Neural progenitor cell (in vitro differentiated cells): ENCODE data around the gene FTCD. TPM values are rescaled to one million over a fixed set of nuclear protein-coding genes. Genes with fewer than 3 reads are reported as not detected.

ENCODE experiments used
- DNase-seq: peaks from one replicate; pipeline ENCODE4 v3.0.0-alpha.2; 2016; ENCODE audit warnings: low spot score
- H2AFZ ChIP-seq: fragments of 200-600 bp; sonication (generic); replicated peaks from 2 replicates; pipeline ENCODE4 v1.6.1; 2016; ENCODE audit warnings: antibody characterized with exemption
- H3F3A ChIP-seq: fragments of 200-600 bp; sonication (generic); 2 replicates; pipeline ENCODE4 v1.6.1; 2016; ENCODE audit warnings: antibody characterized with exemption, low read depth
- H3K27ac ChIP-seq: fragments of 200-600 bp; sonication (generic); 2 replicates; pipeline ENCODE4 v1.5.1; 2016; ENCODE audit warnings: mild to moderate bottlenecking
- H3K27me3 ChIP-seq: fragments of 200-600 bp; sonication (generic); 2 replicates; pipeline ENCODE4 v1.6.1; 2016; ENCODE audit warnings: mild to moderate bottlenecking, moderate library complexity
- H3K36me3 ChIP-seq: fragments of 200-600 bp; sonication (generic); 2 replicates; pipeline ENCODE4 v1.5.1; 2016
- H3K4me1 ChIP-seq: fragments of 200-600 bp; sonication (generic); 2 replicates; pipeline ENCODE4 v1.6.1; 2016; ENCODE audit warnings: mixed run types
- H3K4me2 ChIP-seq: fragments of 200-600 bp; sonication (generic); 2 replicates; pipeline ENCODE4 v1.6.1; 2016
- H3K4me3 ChIP-seq: fragments of 200-600 bp; sonication (generic); 2 replicates; pipeline ENCODE4 v1.5.1; 2016
- H3K79me2 ChIP-seq: fragments of 200-600 bp; sonication (generic); 2 replicates; pipeline ENCODE4 v1.6.1; 2016; ENCODE audit warnings: low read depth
- H3K9ac ChIP-seq: fragments of 200-600 bp; sonication (generic); 2 replicates; pipeline ENCODE4 v1.6.1; 2016
- H3K9me3 ChIP-seq: fragments of 200-600 bp; sonication (generic); 2 replicates; pipeline ENCODE4 v1.5.1; 2016; ENCODE audit warnings: low read depth
- H4K20me1 ChIP-seq: fragments of 200-600 bp; sonication (generic); 2 replicates; pipeline ENCODE4 v1.6.1; 2016; ENCODE audit warnings: low read depth
- H3K27ac Mint-ChIP-seq: 3 replicates; pipeline ENCODE4 v1.8.0; 2021; ENCODE audit warnings: mixed read lengths
- H3K27me3 Mint-ChIP-seq: 2 replicates; pipeline ENCODE4 v1.8.0; 2022; ENCODE audit warnings: low read depth, mild to moderate bottlenecking, inconsistent platforms, moderate library complexity, mixed read lengths; ENCODE audit not compliant: insufficient read depth
- H3K36me3 Mint-ChIP-seq: 3 replicates; pipeline ENCODE4 v1.8.0; 2021; ENCODE audit warnings: mixed read lengths
- H3K4me1 Mint-ChIP-seq: 3 replicates; pipeline ENCODE4 v1.8.0; 2021; ENCODE audit warnings: mixed read lengths
- H3K4me3 Mint-ChIP-seq: 3 replicates; pipeline ENCODE4 v1.8.0; 2021; ENCODE audit warnings: mild to moderate bottlenecking, moderate library complexity, mixed read lengths
- H3K9me3 Mint-ChIP-seq: 3 replicates; pipeline ENCODE4 v1.8.0; 2020; ENCODE audit warnings: mixed read lengths
- CTCF ChIP-seq: fragments of 200-600 bp; sonication (generic); IDR thresholded peaks from 2 replicates; pipeline ENCODE4 v1.5.1; 2017; ENCODE audit warnings: antibody characterized with exemption, mild to moderate bottlenecking
- EZH2 ChIP-seq: fragments of 200-600 bp; sonication (generic); IDR thresholded peaks from 2 replicates; pipeline ENCODE4 v1.6.1; 2017; ENCODE audit warnings: antibody characterized with exemption, mild to moderate bottlenecking, moderate library complexity
- EZH2phosphoT487 ChIP-seq: fragments of 200-600 bp; sonication (generic); IDR thresholded peaks from 2 replicates; pipeline ENCODE4 v1.6.1; 2017; ENCODE audit warnings: antibody characterized with exemption
- total RNA-seq: library from RNA; depleted of rRNA; stranded (reverse); fragments of >200 nt; gene quantifications from 2 replicates; pipeline ENCODE4 v1.2.3, GENCODE V29; 2015; ENCODE audit warnings: low replicate concordance

FTCD gene
- total RNA-seq, 1 donor from 2014 or later = not detected

GRCh38 chr21:46089285-46089684 is 66.1 kb downstream of the FTCD start:
- H3K27me3 Mint-ChIP-seq = peaks cover 16% of the 10 kb centered on the region
- no peak overlapping the region for H2AFZ ChIP-seq
- H3K9me3 ChIP-seq = no peaks in the 10 kb centered on the region
- peaks cover 6% of the 10 kb centered on the region for H3K36me3 Mint-ChIP-seq
- no peak overlapping the region for H3K4me3 Mint-ChIP-seq
- no peaks in the 10 kb centered on the region for H3K4me1 Mint-ChIP-seq
- H3F3A ChIP-seq = no peaks in the 10 kb centered on the region
- H3K4me1 ChIP-seq = no peaks in the 10 kb centered on the region
- no peak overlapping the region for H3K4me3 ChIP-seq
- no peak overlapping the region for H3K9ac ChIP-seq
- no peaks in the 10 kb centered on the region for H3K79me2 ChIP-seq
- no peak overlapping the region for H3K27ac Mint-ChIP-seq
- no peak for TF ChIP-seq EZH2phosphoT487
- no peak for TF ChIP-seq CTCF
- TF ChIP-seq EZH2 = no peak
- DNase-seq = no peak
- no peaks in the 10 kb centered on the region for H3K27me3 ChIP-seq
- H3K36me3 ChIP-seq = no peaks in the 10 kb centered on the region
- no peaks in the 10 kb centered on the region for H4K20me1 ChIP-seq
- peaks cover 40% of the 10 kb centered on the region for H3K9me3 Mint-ChIP-seq
- H3K27ac ChIP-seq = no peak overlapping the region
- no peak overlapping the region for H3K4me2 ChIP-seq

GRCh38 chr21:46088189-46088588 is 67.2 kb downstream of the FTCD start:
- no peaks in the 10 kb centered on the region for H3F3A ChIP-seq
- no peak overlapping the region for H2AFZ ChIP-seq
- H3K4me3 Mint-ChIP-seq = no peak overlapping the region
- H3K4me2 ChIP-seq = no peak overlapping the region
- H3K27ac Mint-ChIP-seq = no peak overlapping the region
- no peak for TF ChIP-seq CTCF
- no peak for TF ChIP-seq EZH2
- TF ChIP-seq EZH2phosphoT487 = no peak
- H3K27me3 ChIP-seq = no peaks in the 10 kb centered on the region
- no peak overlapping the region for H3K27ac ChIP-seq
- H3K36me3 ChIP-seq = no peaks in the 10 kb centered on the region
- H3K9ac ChIP-seq = no peak overlapping the region
- peaks cover 6% of the 10 kb centered on the region for H3K36me3 Mint-ChIP-seq
- no peak overlapping the region for H3K4me3 ChIP-seq
- H3K9me3 ChIP-seq = no peaks in the 10 kb centered on the region
- H4K20me1 ChIP-seq = no peaks in the 10 kb centered on the region
- no peak for DNase-seq
- H3K4me1 Mint-ChIP-seq = peaks cover 4% of the 10 kb centered on the region
- H3K27me3 Mint-ChIP-seq = peaks cover 16% of the 10 kb centered on the region
- H3K4me1 ChIP-seq = no peaks in the 10 kb centered on the region
- H3K9me3 Mint-ChIP-seq = peaks cover 39% of the 10 kb centered on the region
- no peaks in the 10 kb centered on the region for H3K79me2 ChIP-seq

- TF ChIP-seq EZH2 = no peak
- no peak for TF ChIP-seq CTCF
- no peak for TF ChIP-seq EZH2phosphoT487
- Histone ChIP-seq H3K79me2 (no peaks in the 10 kb centered on the region), H3K36me3 (no peaks in the 10 kb centered on the region), H3K9me3 (no peaks in the 10 kb centered on the region), H4K20me1 (no peaks in the 10 kb centered on the region), H3K9ac (no peak overlapping the region), H2AFZ (no peak overlapping the region), H3K4me2 (no peak overlapping the region), H3K27me3 (no peaks in the 10 kb centered on the region), H3K27ac (no peak overlapping the region), H3F3A (no peaks in the 10 kb centered on the region), H3K4me3 (no peak overlapping the region), H3K4me1 (no peaks in the 10 kb centered on the region)
- H3K4me3 Mint-ChIP-seq = no peak overlapping the region
- H3K4me1 Mint-ChIP-seq = peaks cover 4% of the 10 kb centered on the region
- no peak for DNase-seq
- peaks cover 16% of the 10 kb centered on the region for H3K27me3 Mint-ChIP-seq
- peaks cover 39% of the 10 kb centered on the region for H3K9me3 Mint-ChIP-seq
- H3K36me3 Mint-ChIP-seq = peaks cover 6% of the 10 kb centered on the region
- H3K27ac Mint-ChIP-seq = no peak overlapping the region
Observed at GRCh38 chr21:46087641-46088040, 67.7 kb downstream of the FTCD start.

Other genes with a start within 250 kb of the FTCD start
- gene COL6A1, start 173.8 kb downstream of the FTCD start, total RNA-seq = 12.6 and 52.2 TPM in 2 replicates
- 5.2 and 22.8 TPM in 2 replicates for gene COL6A2, start 57.5 kb downstream of the FTCD start, total RNA-seq
- 5.1 and 20.2 TPM in 2 replicates for gene SPATC1L, start 28.9 kb upstream of the FTCD start, total RNA-seq
- gene LSS, start 73.2 kb upstream of the FTCD start, total RNA-seq = 26.7 and 90.5 TPM in 2 replicates
- gene MCM3AP, start 130.0 kb upstream of the FTCD start, total RNA-seq = 72.4 and 101 TPM in 2 replicates
- gene YBEY, start 130.8 kb upstream of the FTCD start, total RNA-seq = 42.2 and 47.3 TPM in 2 replicates
- 26.2 and 49.2 TPM in 2 replicates for gene C21orf58, start 168.3 kb upstream of the FTCD start, total RNA-seq
- 32.3 and 42.0 TPM in 2 replicates for gene PCNT, start 168.6 kb upstream of the FTCD start, total RNA-seq